Coronary artery (tissue), 2 donors: ENCODE results near the gene ALDH3A1.

ENCODE experiments used
- DNase-seq: peaks from one replicate; pipeline ENCODE4 v3.0.0-alpha.2; 2017; ENCODE audit warnings: low spot score
- H3K27ac ChIP-seq, 2 donors: fragments of 200-600 bp; sonication (generic); one replicate each; pipeline ENCODE4 v1.5.1; 2016 to 2019
- H3K4me3 ChIP-seq: fragments of 200-600 bp; sonication (generic); 2 replicates; pipeline ENCODE4 v1.5.1; 2016; ENCODE audit warnings: mild to moderate bottlenecking, moderate library complexity
- TF ChIP-seq, protein P1 (sequence below): fragments of 200-600 bp; sonication (generic); IDR thresholded peaks from one replicate; pipeline ENCODE4 v1.5.1; 2019; ENCODE audit warnings: antibody characterized with exemption

The ALDH3A1 gene

GRCh38 chr17:19718041-19718612 is 30.0 kb downstream of the ALDH3A1 start:
- no peak for DNase-seq
- TF ChIP-seq, protein P1, sequence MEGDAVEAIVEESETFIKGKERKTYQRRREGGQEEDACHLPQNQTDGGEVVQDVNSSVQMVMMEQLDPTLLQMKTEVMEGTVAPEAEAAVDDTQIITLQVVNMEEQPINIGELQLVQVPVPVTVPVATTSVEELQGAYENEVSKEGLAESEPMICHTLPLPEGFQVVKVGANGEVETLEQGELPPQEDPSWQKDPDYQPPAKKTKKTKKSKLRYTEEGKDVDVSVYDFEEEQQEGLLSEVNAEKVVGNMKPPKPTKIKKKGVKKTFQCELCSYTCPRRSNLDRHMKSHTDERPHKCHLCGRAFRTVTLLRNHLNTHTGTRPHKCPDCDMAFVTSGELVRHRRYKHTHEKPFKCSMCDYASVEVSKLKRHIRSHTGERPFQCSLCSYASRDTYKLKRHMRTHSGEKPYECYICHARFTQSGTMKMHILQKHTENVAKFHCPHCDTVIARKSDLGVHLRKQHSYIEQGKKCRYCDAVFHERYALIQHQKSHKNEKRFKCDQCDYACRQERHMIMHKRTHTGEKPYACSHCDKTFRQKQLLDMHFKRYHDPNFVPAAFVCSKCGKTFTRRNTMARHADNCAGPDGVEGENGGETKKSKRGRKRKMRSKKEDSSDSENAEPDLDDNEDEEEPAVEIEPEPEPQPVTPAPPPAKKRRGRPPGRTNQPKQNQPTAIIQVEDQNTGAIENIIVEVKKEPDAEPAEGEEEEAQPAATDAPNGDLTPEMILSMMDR = no peak
- Histone ChIP-seq H3K4me3 (no peak overlapping the region), H3K27ac (no peak overlapping the region)

- Histone ChIP-seq H3K4me3 (no peak overlapping the region), H3K27ac (no peak overlapping the region)
- DNase-seq = no peak
- TF ChIP-seq, protein P1 = no peak
Observed at GRCh38 chr17:19717411-19717908, 30.6 kb downstream of the ALDH3A1 start.

- Histone ChIP-seq H3K27ac (no peak overlapping the region), H3K4me3 (no peak overlapping the region)
- DNase-seq = no peak
- TF ChIP-seq, protein P1 = no peak
Observed at GRCh38 chr17:19717031-19717360, 31.1 kb downstream of the ALDH3A1 start.

- no peak for DNase-seq
- no peak within 1 kb of the TSS for H3K4me3 ChIP-seq
- TF ChIP-seq, protein P1 = no peak
- H3K27ac ChIP-seq = no peak within 1 kb of the TSS
Observed at GRCh38 chr17:19716108-19717030, 31.7 kb downstream of the ALDH3A1 start, which contains the start of gene SLC47A2. Gene SLC47A2, minus strand, starts transcription at chr17:19716584. Its CDS starts 29 bp downstream, at chr17:19716555.

DNA sequence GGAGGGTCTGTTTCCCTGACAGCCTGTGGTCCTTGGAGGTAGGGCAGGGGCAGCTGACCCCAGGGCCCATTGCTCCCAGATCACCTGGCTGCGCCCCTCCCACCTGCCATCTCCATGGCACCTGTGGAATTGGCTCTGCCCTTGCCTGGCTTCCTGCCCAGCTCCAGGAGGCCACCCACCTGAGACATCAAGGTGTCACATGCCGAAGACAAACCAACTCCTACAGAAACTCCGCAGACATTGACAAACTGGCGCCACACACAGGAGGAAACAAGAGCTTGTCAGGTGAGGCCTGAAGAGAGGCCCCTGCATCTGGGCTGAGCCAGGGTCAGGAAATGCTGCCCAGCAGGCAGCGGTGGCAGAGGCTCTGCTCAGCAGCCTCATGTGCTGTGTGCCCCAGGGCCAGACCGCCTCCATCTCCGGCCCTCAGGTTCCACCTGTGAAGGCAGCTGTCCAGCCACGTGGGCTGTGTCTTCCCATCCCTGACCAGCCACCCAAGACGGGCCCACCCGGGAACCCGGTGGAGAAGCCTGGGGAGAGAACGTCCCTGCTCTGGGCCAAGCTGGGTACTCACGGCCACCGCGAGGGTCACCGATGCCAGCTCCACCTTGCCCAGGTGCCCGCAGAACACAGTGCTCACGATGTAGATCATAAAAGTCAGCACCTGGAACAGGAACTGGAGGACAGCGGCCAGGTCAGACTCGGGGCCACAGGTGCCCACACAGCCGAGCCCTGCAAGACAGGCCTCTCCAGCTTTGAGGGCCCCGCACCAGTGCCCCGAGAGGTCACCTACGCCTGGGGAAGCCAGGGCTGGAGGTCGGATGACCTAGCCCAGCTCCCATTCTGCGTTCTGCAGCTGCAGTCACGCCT is 33.3 kb downstream of the ALDH3A1 start:
- DNase-seq = peak; percentile 65
- H3K27ac ChIP-seq = no peak overlapping the region
- H3K4me3 ChIP-seq = no peak overlapping the region
- TF ChIP-seq, protein P1 = no peak

DNA sequence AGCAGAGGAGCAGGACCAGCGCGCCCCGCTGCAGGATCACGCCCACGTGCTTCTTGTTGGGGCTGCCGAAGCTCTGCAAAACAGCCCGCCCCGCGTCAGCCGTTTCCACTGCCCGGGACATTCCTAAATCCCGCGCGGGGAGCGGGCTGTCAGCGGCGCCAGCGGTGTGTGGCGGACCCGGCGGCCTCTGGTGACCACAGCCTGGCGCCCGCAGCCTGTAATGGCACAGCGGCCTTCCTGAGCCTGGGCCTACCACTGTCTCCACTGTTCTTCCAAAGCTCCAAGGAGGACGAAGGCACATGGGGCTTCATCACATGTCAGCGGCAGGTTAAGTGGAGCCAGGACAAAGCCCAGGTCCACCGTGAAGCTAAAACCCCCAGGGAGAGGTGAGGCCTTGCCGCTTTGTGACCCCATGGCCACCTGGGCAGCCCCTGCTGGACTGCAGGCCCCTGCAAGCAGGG is 34.2 kb downstream of the ALDH3A1 start:
- TF ChIP-seq, protein P1 = no peak
- Histone ChIP-seq H3K27ac (no peak overlapping the region), H3K4me3 (no peak overlapping the region)
- peak; percentile 62 for DNase-seq
